GM10266 (cell line): ENCODE measurements around the gene PCDHB5.
"Not testable (repeated sequence)": the region's sequence is repeated elsewhere in the genome, so short reads cannot be mapped to it uniquely, and the experiment has no call there.

ENCODE experiments used
- DNase-seq: peaks from one replicate; pipeline ENCODE4 v3.0.0; 2012; ENCODE audit errors: extremely low spot score
- TF ChIP-seq, protein P1 (sequence below): IDR thresholded peaks from 2 replicates; pipeline ENCODE4 v1.5.1; 2012; ENCODE audit warnings: mild to moderate bottlenecking, low read depth; ENCODE audit not compliant: control insufficient read depth, insufficient read depth; ENCODE audit errors: missing control alignments

Gene PCDHB5

GRCh38 chr5:141175933-141176332 is 40.9 kb downstream of the PCDHB5 start:
- TF ChIP-seq, protein P1, sequence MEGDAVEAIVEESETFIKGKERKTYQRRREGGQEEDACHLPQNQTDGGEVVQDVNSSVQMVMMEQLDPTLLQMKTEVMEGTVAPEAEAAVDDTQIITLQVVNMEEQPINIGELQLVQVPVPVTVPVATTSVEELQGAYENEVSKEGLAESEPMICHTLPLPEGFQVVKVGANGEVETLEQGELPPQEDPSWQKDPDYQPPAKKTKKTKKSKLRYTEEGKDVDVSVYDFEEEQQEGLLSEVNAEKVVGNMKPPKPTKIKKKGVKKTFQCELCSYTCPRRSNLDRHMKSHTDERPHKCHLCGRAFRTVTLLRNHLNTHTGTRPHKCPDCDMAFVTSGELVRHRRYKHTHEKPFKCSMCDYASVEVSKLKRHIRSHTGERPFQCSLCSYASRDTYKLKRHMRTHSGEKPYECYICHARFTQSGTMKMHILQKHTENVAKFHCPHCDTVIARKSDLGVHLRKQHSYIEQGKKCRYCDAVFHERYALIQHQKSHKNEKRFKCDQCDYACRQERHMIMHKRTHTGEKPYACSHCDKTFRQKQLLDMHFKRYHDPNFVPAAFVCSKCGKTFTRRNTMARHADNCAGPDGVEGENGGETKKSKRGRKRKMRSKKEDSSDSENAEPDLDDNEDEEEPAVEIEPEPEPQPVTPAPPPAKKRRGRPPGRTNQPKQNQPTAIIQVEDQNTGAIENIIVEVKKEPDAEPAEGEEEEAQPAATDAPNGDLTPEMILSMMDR, result no peak
- DNase-seq, result no peak

GRCh38 chr5:141177577-141178191 is 42.7 kb downstream of the PCDHB5 start, which contains the start of gene PCDHB8:
Gene PCDHB8 (plus strand): TSS chr5:141177790. CDS start chr5:141178035, 245 bp downstream.
- not testable (repeated sequence) for DNase-seq

DNA sequence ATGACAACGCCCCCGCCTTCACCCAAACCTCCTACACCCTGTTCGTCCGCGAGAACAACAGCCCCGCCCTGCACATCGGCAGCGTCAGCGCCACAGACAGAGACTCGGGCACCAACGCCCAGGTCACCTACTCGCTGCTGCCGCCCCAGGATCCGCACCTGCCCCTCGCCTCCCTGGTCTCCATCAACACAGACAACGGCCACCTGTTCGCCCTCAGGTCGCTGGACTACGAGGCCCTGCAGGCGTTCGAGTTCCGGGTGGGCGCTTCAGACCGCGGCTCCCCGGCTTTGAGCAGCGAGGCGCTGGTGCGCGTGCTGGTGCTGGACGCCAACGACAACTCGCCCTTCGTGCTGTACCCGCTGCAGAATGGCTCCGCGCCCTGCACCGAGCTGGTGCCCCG is 44.4 kb downstream of the PCDHB5 start:
- DNase-seq, result not testable (repeated sequence)

GRCh38 chr5:141179876-141180275 is 44.9 kb downstream of the PCDHB5 start:
- DNase-seq, result not testable (repeated sequence)

DNA sequence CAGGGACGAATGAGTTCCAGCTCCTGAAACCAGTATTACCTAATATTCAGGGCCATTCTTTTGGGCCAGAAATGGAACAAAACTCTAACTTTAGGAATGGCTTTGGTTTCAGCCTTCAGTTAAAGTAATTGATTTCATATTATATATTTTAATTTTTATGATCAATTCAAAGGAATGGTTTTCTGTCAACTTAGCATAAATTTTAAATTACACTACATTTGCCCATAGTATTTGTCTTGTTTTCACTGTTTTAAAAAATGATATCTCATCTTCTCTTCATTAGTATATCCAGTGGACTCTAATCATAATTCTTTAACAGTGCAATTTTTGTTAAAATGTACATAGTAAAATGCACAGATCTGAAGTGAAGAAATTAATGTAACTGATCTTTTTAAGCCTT is 45.3 kb downstream of the PCDHB5 start:
- TF ChIP-seq, protein P1, result no peak
- no peak for DNase-seq

- TF ChIP-seq, protein P1, result no peak
- DNase-seq, result no peak
Observed at GRCh38 chr5:141182248-141182647, 47.2 kb downstream of the PCDHB5 start, which contains the start of gene PCDHB16. Gene PCDHB16 (plus strand): TSS chr5:141182387. CDS start chr5:141182560, 173 bp downstream.

- not testable (repeated sequence) for DNase-seq
Observed at GRCh38 chr5:141184117-141184855, 49.3 kb downstream of the PCDHB5 start.

DNA sequence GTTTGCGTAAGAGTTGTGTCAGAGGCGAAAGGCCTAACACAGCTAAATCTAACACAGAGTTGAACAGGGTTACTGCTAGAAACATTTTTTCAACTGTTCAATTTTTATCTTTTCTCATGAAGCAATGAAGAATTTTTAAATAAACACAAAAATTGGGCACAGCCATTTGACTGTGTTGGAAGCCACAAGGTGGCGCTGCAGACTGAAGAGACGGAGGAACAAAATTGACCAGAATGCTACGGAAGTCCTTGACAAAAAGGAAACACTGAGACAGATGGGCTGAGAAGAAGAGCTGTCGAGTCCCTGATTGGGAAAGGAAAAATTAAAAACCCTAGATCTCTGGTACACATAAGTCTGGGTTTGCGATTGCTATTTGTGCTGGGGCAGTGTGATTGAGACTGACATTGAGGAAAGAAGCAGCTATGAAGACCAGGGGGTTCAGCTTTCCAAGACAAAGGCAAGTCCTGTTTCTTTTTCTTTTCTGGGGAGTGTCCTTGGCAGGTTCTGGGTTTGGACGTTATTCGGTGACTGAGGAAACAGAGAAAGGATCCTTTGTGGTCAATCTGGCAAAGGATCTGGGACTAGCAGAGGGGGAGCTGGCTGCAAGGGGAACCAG is 52.0 kb downstream of the PCDHB5 start, which contains the start of gene PCDHB9:
PCDHB9 (plus strand) TSS at position 265 of the 616 bp plus-strand sequence; CDS start at position 423, 158 bp downstream.
- peak; percentile 42 for DNase-seq

More for the DNA sequence above, 52.0 kb downstream of the PCDHB5 start, which contains the start of gene PCDHB9:
- TF ChIP-seq, protein P1, result peak; percentile 27
